Keratinocyte (primary cell): ENCODE measurements around the gene SSUH2. TPM values are rescaled to one million over a fixed set of nuclear protein-coding genes. Genes with fewer than 3 reads are reported as not detected.
"Not testable (repeated sequence)": the region's sequence is repeated elsewhere in the genome, so short reads cannot be mapped to it uniquely, and the experiment has no call there.

Experiments used
- DNase-seq: peaks from one replicate; pipeline ENCODE4 v3.0.0-alpha.2; 2011; ENCODE audit warnings: low read depth, missing footprints, low spot score
- FAIRE-seq: peaks from 2 replicates; lab custom pipeline; 2011; peaks lifted over from hg19 to GRCh38; lab: Jason Lieb, UNC
- H2AFZ ChIP-seq: 2 replicates; pipeline ENCODE4 v1.6.0; 2012; ENCODE audit warnings: low read length, control low read depth, inconsistent platforms; ENCODE audit not compliant: control insufficient read depth
- H3K27ac ChIP-seq: 2 replicates; pipeline ENCODE4 v1.5.1; 2011; ENCODE audit warnings: low read length; ENCODE audit not compliant: control insufficient read depth, insufficient read depth
- H3K27me3 ChIP-seq: 3 replicates; pipeline ENCODE4 v1.6.0; 2011; ENCODE audit warnings: low read length; ENCODE audit not compliant: control insufficient read depth, insufficient read depth; ENCODE audit errors: extremely low read depth
- H3K36me3 ChIP-seq, 2 experiments: 2 replicates in 1 of 2; 3 replicates in 1 of 2; pipeline ENCODE4 v1.5.1; 2011; ENCODE audit warnings: low read length in 2 of 2, mild to moderate bottlenecking in 1 of 2; ENCODE audit not compliant: control insufficient read depth in 2 of 2, insufficient read depth in 2 of 2; ENCODE audit errors: extremely low read depth in 1 of 2
- H3K4me1 ChIP-seq: 3 replicates; pipeline ENCODE4 v1.5.1; 2011; ENCODE audit warnings: low read length; ENCODE audit not compliant: control insufficient read depth, insufficient read depth; ENCODE audit errors: extremely low read depth
- H3K4me2 ChIP-seq: 3 replicates; pipeline ENCODE4 v1.6.0; 2011; ENCODE audit warnings: low read depth, low read length; ENCODE audit not compliant: control insufficient read depth, insufficient read depth; ENCODE audit errors: extremely low read depth
- H3K4me3 ChIP-seq, 3 experiments: fragments of 200-600 bp in 1 of 3; sonication (generic) in 1 of 3; 2 replicates in 2 of 3; 3 replicates in 1 of 3; pipeline ENCODE4 v1.5.1; 2011 to 2016; ENCODE audit warnings: low read length in 3 of 3, mild to moderate bottlenecking in 3 of 3, control low read depth in 2 of 3, inconsistent platforms in 1 of 3, low read depth in 1 of 3, mixed read lengths in 1 of 3, mixed run types in 1 of 3, moderate library complexity in 1 of 3; ENCODE audit not compliant: control insufficient read depth in 2 of 3, insufficient read depth in 2 of 3; ENCODE audit errors: extremely low read depth in 1 of 3
- H3K79me2 ChIP-seq: 2 replicates; pipeline ENCODE4 v1.6.0; 2012; ENCODE audit warnings: low read length; ENCODE audit not compliant: control insufficient read depth, insufficient read depth
- H3K9ac ChIP-seq: 3 replicates; pipeline ENCODE4 v1.6.0; 2011; ENCODE audit warnings: low read length; ENCODE audit not compliant: control insufficient read depth, insufficient read depth; ENCODE audit errors: extremely low read depth
- H3K9me1 ChIP-seq: 3 replicates; pipeline ENCODE4 v1.6.0; 2011; ENCODE audit warnings: low read length; ENCODE audit not compliant: control insufficient read depth, insufficient read depth; ENCODE audit errors: extremely low read depth
- H3K9me3 ChIP-seq: 2 replicates; pipeline ENCODE4 v1.5.1; 2012; ENCODE audit warnings: low read depth, low read length; ENCODE audit not compliant: control insufficient read depth
- H4K20me1 ChIP-seq: 3 replicates; pipeline ENCODE4 v1.6.0; 2011; ENCODE audit warnings: low read length; ENCODE audit not compliant: control insufficient read depth, insufficient read depth; ENCODE audit errors: extremely low read depth
- CTCF ChIP-seq, 3 experiments: IDR thresholded peaks in 1 of 3; conservative IDR thresholded peaks in 1 of 3; optimal IDR thresholded peaks in 1 of 3; 2 replicates in 2 of 3; 3 replicates in 1 of 3; pipeline versions ENCODE3 to v1.5.1; 2011; ENCODE audit warnings: low read length in 3 of 3, mild to moderate bottlenecking in 3 of 3, moderate library complexity in 2 of 3, control low read depth in 1 of 3, inconsistent platforms in 1 of 3; ENCODE audit not compliant: insufficient read depth in 2 of 3; ENCODE audit errors: extremely low read depth in 1 of 3
- EZH2 ChIP-seq: IDR thresholded peaks from one replicate; pipeline ENCODE4 v1.6.1; 2012; ENCODE audit warnings: inconsistent platforms, mild to moderate bottlenecking, low read length, moderate library complexity
- dilution Hi-C: fragments of 300-500 bp; cut with MboI; formaldehyde crosslinking; loops from one replicate; pipeline ENCODE4 v1.7.0; 2020; ENCODE audit warnings: low sequenced_read_pairs; ENCODE audit not compliant: extremely low pct_ligation_motif_present
- polyA minus RNA-seq, 3 experiments: library from RNA; depleted of rRNA, polyadenylated mRNA; stranded (reverse); fragments of >200 nt; gene quantifications; 1 replicate in 1 of 3; 2 replicates in 1 of 3; 3 replicates in 1 of 3; pipeline ENCODE4 v1.2.3, GENCODE V29; 2011
- polyA plus RNA-seq, 5 experiments: library from polyadenylated mRNA; depleted of rRNA in 3 of 5; stranded (reverse) in 3 of 5; stranded (forward) in 1 of 5; unstranded in 1 of 5; fragments of >200 nt; gene quantifications; 1 replicate in 1 of 5; 2 replicates in 3 of 5; 3 replicates in 1 of 5; pipeline versions ENCODE4 v1.2.1 to v1.2.3, GENCODE V29; 2011 to 2012; ENCODE audit warnings: missing spikeins in 2 of 5, low read depth in 1 of 5, low replicate concordance in 1 of 5

Gene SSUH2
- polyA plus RNA-seq: 0.03 to 0.13 TPM (median 0.09 TPM) in 3 replicates
- polyA plus RNA-seq (2011; ENCODE audit: low read depth): not detected
- 0.05 TPM in 1 of 2 replicates, not detected in the other for polyA plus RNA-seq (2011; cell fraction: cytosol; rRNA removed)
- polyA plus RNA-seq (2011; cell fraction: nucleus; rRNA removed): 0.08 and 0.13 TPM in 2 replicates
- 0.35 TPM in 1 of 2 replicates, not detected in the other for polyA plus RNA-seq (2012; ENCODE audit: low replicate concordance)
- polyA minus RNA-seq: 0.16 TPM in 1 of 3 replicates, not detected in the others
- polyA minus RNA-seq (2011; cell fraction: cytosol; rRNA and poly(A)+ RNA removed): not detected
- polyA minus RNA-seq (2011; cell fraction: nucleus; rRNA and poly(A)+ RNA removed): not detected in 2 replicates

GRCh38 chr3:8644748-8645390 lies at the start of gene SSUH2:
TSS of gene SSUH2 (minus strand) at chr3:8644798. CDS start at chr3:8644758, 40 bp downstream.
- H4K20me1 ChIP-seq: no peaks in the 10 kb centered on the region
- no peaks in the 10 kb centered on the region for H3K36me3 ChIP-seq
- no peak within 1 kb of the TSS for H3K27ac ChIP-seq
- TF ChIP-seq EZH2 (no peak), CTCF (optimal IDR thresholded peaks at IDR 0.05 in 1 of 3, IDR thresholded peaks at IDR 0.05 in 1 of 3, conservative IDR thresholded peaks at IDR 0.05 in 1 of 3; ENCODE audit: extremely low read depth in 1 of 3, insufficient read depth in 2 of 3, low read length in 3 of 3) (no peak)
- no peak within 1 kb of the TSS for H3K4me2 ChIP-seq
- no peaks in the 10 kb centered on the region for H3K9me3 ChIP-seq
- dilution Hi-C loops: no loop called here
- H3K9me1 ChIP-seq: no peaks in the 10 kb centered on the region
- no peak within 1 kb of the TSS for H3K9ac ChIP-seq
- no peaks in the 10 kb centered on the region for H3K4me1 ChIP-seq
- H3K27me3 ChIP-seq: peaks cover 17% of the 10 kb centered on the region
- no peaks in the 10 kb centered on the region for H3K79me2 ChIP-seq
- FAIRE-seq (no peak), DNase-seq (no peak)
- no peak within 1 kb of the TSS for H2AFZ ChIP-seq
- no peak within 1 kb of the TSS for H3K4me3 ChIP-seq

GRCh38 chr3:8691295-8691694 lies 46.7 kb upstream of the SSUH2 start:
- H2AFZ ChIP-seq, H3K9me1 ChIP-seq, H4K20me1 ChIP-seq, DNase-seq, H3K4me2 ChIP-seq, H3K36me3 ChIP-seq, H3K9ac ChIP-seq, H3K79me2 ChIP-seq, H3K27ac ChIP-seq, H3K4me3 ChIP-seq, H3K4me1 ChIP-seq, FAIRE-seq, dilution Hi-C loops, H3K9me3 ChIP-seq, H3K27me3 ChIP-seq: not testable (repeated sequence)

DNA sequence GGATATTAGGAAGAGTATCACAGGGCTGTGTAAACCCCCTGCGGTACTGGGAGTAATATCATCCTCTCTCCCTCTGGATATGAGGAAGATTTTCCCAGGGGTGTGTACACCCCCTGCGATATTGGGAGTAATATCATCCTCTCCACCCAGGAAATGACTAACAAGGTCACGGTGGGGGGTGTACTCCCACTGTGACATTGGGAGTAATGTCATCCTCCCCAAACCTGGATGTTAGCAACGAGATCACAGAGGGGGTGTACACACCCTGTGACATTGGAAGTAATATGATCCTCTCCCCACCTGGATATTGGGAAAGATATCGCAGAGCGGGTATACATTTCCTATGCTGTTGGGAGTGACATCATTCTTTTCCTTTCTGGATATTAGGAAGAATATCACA lies 40.4 kb upstream of the SSUH2 start:
- H3K9me1 ChIP-seq, DNase-seq, H3K4me3 ChIP-seq, H4K20me1 ChIP-seq, H3K27ac ChIP-seq, H3K9me3 ChIP-seq, H3K27me3 ChIP-seq, H3K4me2 ChIP-seq, H3K79me2 ChIP-seq, dilution Hi-C loops, H3K9ac ChIP-seq, H2AFZ ChIP-seq, H3K36me3 ChIP-seq, FAIRE-seq: not testable (repeated sequence)
- H3K4me1 ChIP-seq: peaks cover 19% of the 10 kb centered on the region
